HepG2 (cell line): ENCODE measurements around the gene SPEM2. TPM values are rescaled to one million over a fixed set of nuclear protein-coding genes. Genes with fewer than 3 reads are reported as not detected.
"Not testable (repeated sequence)": the region's sequence is repeated elsewhere in the genome, so short reads cannot be mapped to it uniquely, and the experiment has no call there.

Source experiments
- ATAC-seq: fragments of 200-7000 bp; cut with Tn5 transposase; 3 replicates; pipeline ENCODE4 v1.9.1; 2020; ENCODE audit warnings: mild to moderate bottlenecking, moderate library complexity
- BruUV-seq: library from RNA; stranded (reverse); fragments of 400-500 nt; replicated peaks from 2 replicates; lab custom pipeline; 2021; lab: Mats Ljungman, UMichigan
- CTCF ChIA-PET: fragments of 300-600 bp; formaldehyde crosslinking; extraction: SDS; loops from one replicate; lab custom pipeline; 2021; ENCODE audit warnings: low total read pairs, inconsistent platforms, low intra/inter-chr PET ratio; lab: Yijun Ruan, JAX
- POLR2A ChIA-PET: fragments of 350-600 bp; sonication (Branson Sonifier 250); formaldehyde crosslinking; loops from one replicate; lab custom pipeline; 2020; ENCODE audit warnings: antibody characterized with exemption, inconsistent platforms; lab: Yijun Ruan, JAX
- DNase-seq: peaks from one replicate; pipeline ENCODE4 v3.0.0-alpha.2; 2015; ENCODE audit warnings: low spot score
- FAIRE-seq: peaks from 3 replicates; lab custom pipeline; 2011; peaks lifted over from hg19 to GRCh38; lab: Jason Lieb, UNC
- H2AFZ ChIP-seq: one replicate; pipeline ENCODE4 v1.6.1; 2011; ENCODE audit warnings: low read length, inconsistent platforms
- H3K27ac ChIP-seq: fragments of 300-600 bp; 3 replicates; pipeline ENCODE4 v1.8.0; 2011; ENCODE audit warnings: mixed run types, mild to moderate bottlenecking, mixed read lengths, low read length, inconsistent platforms; ENCODE audit not compliant: insufficient read depth; ENCODE audit errors: extremely low read length
- H3K27me3 ChIP-seq, 2 experiments: fragments of 200-600 bp in 1 of 2; 2 replicates in 1 of 2; 3 replicates in 1 of 2; pipeline versions ENCODE4 v1.6.0 to v1.8.0; 2011; ENCODE audit warnings: low read length in 2 of 2, mild to moderate bottlenecking in 2 of 2, moderate library complexity in 2 of 2, inconsistent platforms in 1 of 2; ENCODE audit not compliant: insufficient read depth in 2 of 2, control insufficient read depth in 1 of 2
- H3K36me3 ChIP-seq, 2 experiments: fragments of 200-600 bp in 1 of 2; replicated peaks in 1 of 2; 2 replicates in 1 of 2; 3 replicates in 1 of 2; pipeline versions ENCODE4 v1.5.1 to v1.8.0; 2011; ENCODE audit warnings: low read length in 2 of 2, inconsistent platforms in 1 of 2; ENCODE audit not compliant: insufficient read depth in 2 of 2, control insufficient read depth in 1 of 2
- H3K4me1 ChIP-seq: 2 replicates; pipeline ENCODE4 v1.5.1; 2012; ENCODE audit warnings: low read length, inconsistent platforms; ENCODE audit not compliant: insufficient read depth
- H3K4me2 ChIP-seq: 2 replicates; pipeline ENCODE4 v1.6.0; 2011; ENCODE audit warnings: low read depth, low read length, inconsistent platforms
- H3K4me3 ChIP-seq, 3 experiments: fragments of 200-600 bp in 1 of 3; sonication (generic), shearing (Covaris generic) in 1 of 3; replicated peaks in 1 of 3; 2 replicates each; pipeline ENCODE4 v1.5.1; 2011 to 2016; ENCODE audit warnings: low read length in 3 of 3, inconsistent platforms in 2 of 3, low read depth in 2 of 3, mild to moderate bottlenecking in 2 of 3, control low read depth in 1 of 3, mixed read lengths in 1 of 3; ENCODE audit not compliant: insufficient read depth in 1 of 3
- H3K79me2 ChIP-seq: one replicate; pipeline ENCODE4 v1.6.1; 2011; ENCODE audit warnings: low read length, inconsistent platforms; ENCODE audit not compliant: insufficient read depth
- H3K9ac ChIP-seq: 2 replicates; pipeline ENCODE4 v1.6.0; 2011; ENCODE audit warnings: mild to moderate bottlenecking, low read depth, low read length, inconsistent platforms; ENCODE audit not compliant: insufficient read depth
- H3K9me3 ChIP-seq: 2 replicates; pipeline ENCODE4 v1.5.1; 2012; ENCODE audit warnings: mild to moderate bottlenecking, low read length
- H4K20me1 ChIP-seq: 2 replicates; pipeline ENCODE4 v1.6.0; 2011; ENCODE audit warnings: inconsistent platforms, mild to moderate bottlenecking, low read length, moderate library complexity; ENCODE audit not compliant: insufficient read depth
- CEBPB ChIP-seq: IDR thresholded peaks from 2 replicates; pipeline ENCODE4 v1.6.1; 2011; ENCODE audit warnings: low read depth, low read length, improper control_type of control experiment, borderline replicate concordance
- CEBPG ChIP-seq: IDR thresholded peaks from 2 replicates; pipeline ENCODE4 v1.6.1; 2016
- WGBS: methylation state at CpG from one replicate; pipeline ENCODE4 v1.1.6; 2017; ENCODE audit warnings: low lambda C conversion rate; 5-methylcytosine and 5-hydroxymethylcytosine counted together
- in situ Hi-C: cut with HindIII; loops from 2 replicates; pipeline ENCODE4 v1.10.0; 2017; ENCODE audit warnings: low pct_unique_long_range_greater_than_20kb; ENCODE audit not compliant: extremely low pct_ligation_motif_present
- intact Hi-C: fragments of 100-400 bp; cut with micrococcal nuclease; formaldehyde crosslinking; loops from one replicate; pipeline ENCODE4 v1.10.0; 2022; ENCODE audit not compliant: unreplicated experiment
- polyA plus RNA-seq, 8 experiments: library from polyadenylated mRNA; depleted of rRNA in 3 of 8; stranded (reverse) in 7 of 8; unstranded in 1 of 8; fragments of >200 nt; fragmentation: Illumina TruSeq in 4 of 8; extraction: Trizol in 4 of 8; gene quantifications; 2 replicates each; pipeline versions ENCODE4 v1.2.1 to v1.2.3, GENCODE V29; 2011 to 2016; ENCODE audit warnings: low read depth in 4 of 8, missing spikeins in 1 of 8, mixed read lengths in 1 of 8; ENCODE audit not compliant: insufficient read depth in 1 of 8
- total RNA-seq, 5 experiments: library from RNA; depleted of rRNA; stranded (reverse); fragments of >200 nt; fragmentation: Illumina TruSeq; extraction: Trizol; gene quantifications; 2 replicates each; pipeline ENCODE4 v1.2.3, GENCODE V29; 2016; ENCODE audit warnings: low read depth in 1 of 5

The SPEM2 gene
- total and polyA plus RNA-seq, 2 of the 13 experiments (the other 11 are each of a cell fraction or from before 2014, with no cell fraction given), result not detected

DNA sequence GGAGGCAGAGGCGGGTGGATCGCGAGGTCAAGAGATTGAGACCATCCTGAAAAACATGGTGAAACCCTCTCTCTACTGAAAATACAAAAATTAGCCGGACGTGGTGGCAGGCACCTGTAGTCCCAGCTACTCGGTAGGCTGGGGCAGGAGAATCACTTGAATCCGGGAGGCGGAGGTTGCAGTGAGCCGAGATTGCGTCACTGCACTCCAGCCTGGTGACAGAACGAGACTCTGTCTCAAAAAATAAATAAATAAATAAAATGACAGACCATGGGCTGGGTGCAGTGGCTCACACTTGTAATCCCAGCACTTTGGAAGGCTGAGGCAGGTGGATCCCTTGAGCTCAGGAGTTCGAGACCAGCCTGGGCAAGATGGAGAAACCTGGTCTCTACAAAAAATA lies 44.4 kb downstream of the SPEM2 start:
- H3K9me3 ChIP-seq, H3K27me3 ChIP-seq, CTCF ChIA-PET, DNase-seq, intact Hi-C loops, H3K9ac ChIP-seq, H3K27ac ChIP-seq, H2AFZ ChIP-seq, FAIRE-seq, ATAC-seq, in situ Hi-C loops, H3K4me3 ChIP-seq, BruUV-seq, H3K4me2 ChIP-seq, H3K36me3 ChIP-seq: not testable (repeated sequence)
- H3K4me1 ChIP-seq, result peaks cover 41% of the 10 kb centered on the region
- POLR2A ChIA-PET, result interaction anchor here (1.0 to 1.7 kb wide), 2 partner anchors 14 to 25 kb away, joined by 4 to 5 read pairs; partner anchors contain the start of genes CHRNB1 and POLR2A
- WGBS, result 88% methylated on average over 12 of the region's 12 CpGs
- TF ChIP-seq CEBPB, result 0 out of 2 replicates have a peak, but pooled peaks have one; percentile 11
- peak; percentile 65 for TF ChIP-seq CEBPG (CRISPR knock-in tag)
- H4K20me1 ChIP-seq, result peaks cover 13% of the 10 kb centered on the region
- peaks cover 21% of the 10 kb centered on the region for H3K79me2 ChIP-seq

- H3K4me3 ChIP-seq, H2AFZ ChIP-seq, H3K36me3 ChIP-seq, ATAC-seq, BruUV-seq, H3K27ac ChIP-seq, DNase-seq, in situ Hi-C loops, intact Hi-C loops, H3K9me3 ChIP-seq, CTCF ChIA-PET, FAIRE-seq, H3K9ac ChIP-seq, H3K27me3 ChIP-seq, H3K4me2 ChIP-seq: not testable (repeated sequence)
- WGBS, result 95% methylated on average over 7 of the region's 8 CpGs
- Histone ChIP-seq H3K4me1 (peaks cover 47% of the 10 kb centered on the region), H4K20me1 (peaks cover 14% of the 10 kb centered on the region), H3K79me2 (peaks cover 22% of the 10 kb centered on the region)
- POLR2A ChIA-PET, result interaction anchor here (1.0 to 1.7 kb wide), 2 partner anchors 14 to 25 kb away, joined by 4 to 5 read pairs; partner anchors contain the start of genes CHRNB1 and POLR2A
These were observed 45.1 kb downstream of the SPEM2 start for GRCh38 chr17:7470457-7470973.
